ENCODE measurements around the gene AGPAT4.

- TF ChIP-seq CTCF (IDR thresholded peaks at IDR 0.05; ENCODE audit: extremely low read depth in 1 of 2, insufficient read depth in 1 of 2, low read depth in 1 of 2, low read length in 2 of 2) = no peak
- no peak for TF ChIP-seq MYC (IDR thresholded peaks at IDR 0.05; ENCODE audit: low read depth, low read length)
- TF ChIP-seq EZH2 (IDR thresholded peaks at IDR 0.05; ENCODE audit: borderline replicate concordance, low read depth, low read length, severe bottlenecking) = no peak
- no peak for TF ChIP-seq JUN (IDR thresholded peaks at IDR 0.05; ENCODE audit: borderline replicate concordance, insufficient read depth, insufficient read length, low read depth)
Observed at GRCh38 chr6:161255518-161255917, 18.3 kb downstream of the AGPAT4 start.
